SK-N-SH (cell line): Measurements from ENCODE around the gene OTOL1. TPM values are rescaled to one million over a fixed set of nuclear protein-coding genes. Genes with fewer than 3 reads are reported as not detected.

Experiments
- CTCF ChIA-PET: fragments of 300-600, 350-600 bp; formaldehyde crosslinking; extraction: SDS; loops from one replicate; lab custom pipeline; 2021; lab: Yijun Ruan, JAX
- POLR2A ChIA-PET: fragments of 350-600 bp; sonication (Branson Sonifier 250); formaldehyde crosslinking; extraction: SDS; loops from one replicate; lab custom pipeline; 2020; ENCODE audit warnings: antibody characterized with exemption, inconsistent platforms; lab: Yijun Ruan, JAX
- DNase-seq: peaks from one replicate; pipeline ENCODE4 v3.0.0; 2012
- H2AFZ ChIP-seq: fragments of 200-600 bp; sonication (generic); 2 replicates; pipeline ENCODE4 v1.8.1; 2016; ENCODE audit warnings: antibody characterized with exemption, mild to moderate bottlenecking, low read depth
- H3F3A ChIP-seq: fragments of 200-600 bp; sonication (generic); replicated peaks from 2 replicates; pipeline ENCODE3; 2016; ENCODE audit warnings: antibody characterized with exemption, mild to moderate bottlenecking; ENCODE audit not compliant: insufficient read depth
- H3K27ac ChIP-seq, 2 experiments: fragments of 200-500 bp in 1 of 2; fragments of 200-600 bp in 1 of 2; sonication (Bioruptor generic) in 1 of 2; sonication (generic), shearing (Covaris generic) in 1 of 2; 2 replicates each; pipeline versions ENCODE4 v1.5.1 to v1.6.1; 2014 to 2016; ENCODE audit warnings: low read depth in 2 of 2, inconsistent platforms in 1 of 2, low read length in 1 of 2, mild to moderate bottlenecking in 1 of 2, mixed read lengths in 1 of 2
- H3K27me3 ChIP-seq: fragments of 200-600 bp; sonication (generic), shearing (Covaris generic); 2 replicates; pipeline ENCODE4 v1.6.1; 2016; ENCODE audit warnings: mixed run types; ENCODE audit not compliant: insufficient read depth
- H3K36me3 ChIP-seq, 2 experiments: fragments of 200-500 bp in 1 of 2; fragments of 200-600 bp in 1 of 2; sonication (Bioruptor generic) in 1 of 2; sonication (generic) in 1 of 2; replicated peaks in 1 of 2; 2 replicates each; pipeline versions ENCODE3 to v1.5.1; 2014 to 2016; ENCODE audit warnings: low read length in 1 of 2, mild to moderate bottlenecking in 1 of 2; ENCODE audit not compliant: insufficient read depth in 2 of 2, control insufficient read depth in 1 of 2
- H3K4me1 ChIP-seq, 2 experiments: fragments of 200-500 bp in 1 of 2; fragments of 200-600 bp in 1 of 2; sonication (Bioruptor generic) in 1 of 2; sonication (generic), shearing (Covaris generic) in 1 of 2; 2 replicates each; pipeline versions ENCODE4 v1.5.1 to v1.6.1; 2014 to 2016; ENCODE audit warnings: low read depth in 1 of 2, low read length in 1 of 2, mixed run types in 1 of 2; ENCODE audit not compliant: insufficient read depth in 2 of 2, control insufficient read depth in 1 of 2
- H3K4me2 ChIP-seq: fragments of 200-600 bp; sonication (generic), shearing (Covaris generic); 2 replicates; pipeline ENCODE4 v1.6.1; 2017; ENCODE audit warnings: mixed run types
- H3K4me3 ChIP-seq, 2 experiments: fragments of 200-500 bp in 1 of 2; fragments of 200-600 bp in 1 of 2; sonication (Bioruptor generic) in 1 of 2; sonication (generic), shearing (Covaris generic) in 1 of 2; 2 replicates each; pipeline versions ENCODE4 v1.5.1 to v1.8.1; 2014 to 2016; ENCODE audit warnings: low read depth in 2 of 2, inconsistent platforms in 1 of 2, low read length in 1 of 2, mild to moderate bottlenecking in 1 of 2, mixed read lengths in 1 of 2, moderate library complexity in 1 of 2
- H3K79me2 ChIP-seq: fragments of 200-600 bp; sonication (generic); 2 replicates; pipeline ENCODE4 v1.8.1; 2017; ENCODE audit warnings: mild to moderate bottlenecking; ENCODE audit not compliant: insufficient read depth
- H3K9ac ChIP-seq: fragments of 200-600 bp; sonication (generic); 2 replicates; pipeline ENCODE4 v1.6.1; 2017; ENCODE audit warnings: mixed run types
- H3K9me2 ChIP-seq: fragments of 200-600 bp; sonication (generic); 2 replicates; pipeline ENCODE4 v1.6.1; 2017; ENCODE audit warnings: mixed run types
- H3K9me3 ChIP-seq: fragments of 200-600 bp; sonication (generic); 2 replicates; pipeline ENCODE4 v1.6.1; 2017; ENCODE audit warnings: mixed run types, mild to moderate bottlenecking, moderate library complexity
- H4K20me1 ChIP-seq: fragments of 200-600 bp; sonication (generic); 2 replicates; pipeline ENCODE4 v1.6.1; 2017; ENCODE audit warnings: mild to moderate bottlenecking, mixed run types; ENCODE audit not compliant: insufficient read depth
- EZH2phosphoT487 ChIP-seq: fragments of 200-600 bp; sonication (generic); IDR thresholded peaks from 2 replicates; pipeline ENCODE4 v1.6.1; 2017; ENCODE audit warnings: low read depth, mixed run types, mild to moderate bottlenecking, antibody characterized with exemption, moderate library complexity, borderline replicate concordance
- FOXJ3 ChIP-seq: sonication (generic); formaldehyde crosslinking; IDR thresholded peaks from 2 replicates; pipeline ENCODE4 v1.5.1; 2020; ENCODE audit warnings: mild to moderate bottlenecking, missing genetic modification reagents
- FOXM1 ChIP-seq: IDR thresholded peaks from 2 replicates; pipeline ENCODE4 v1.4.0; 2012; ENCODE audit warnings: low read depth, mild to moderate bottlenecking
- GATA2 ChIP-seq: sonication (generic); formaldehyde crosslinking; IDR thresholded peaks from 2 replicates; pipeline ENCODE4 v1.5.0; 2020; ENCODE audit warnings: mild to moderate bottlenecking, missing genetic modification reagents
- JUND ChIP-seq: IDR thresholded peaks from 2 replicates; pipeline ENCODE4 v1.4.0; 2012
- MEF2A ChIP-seq: IDR thresholded peaks from 2 replicates; pipeline ENCODE4 v1.4.0; 2012; ENCODE audit warnings: low read depth, borderline replicate concordance
- RAD21 ChIP-seq: IDR thresholded peaks from 2 replicates; pipeline ENCODE4 v1.6.1; 2012; ENCODE audit warnings: mild to moderate bottlenecking, low read length
- RCOR1 ChIP-seq: fragments of 150-350 bp; IDR thresholded peaks from 2 replicates; pipeline ENCODE4 v1.6.1; 2017; ENCODE audit warnings: antibody characterized with exemption, low read length
- RFX5 ChIP-seq: IDR thresholded peaks from 2 replicates; pipeline ENCODE4 v1.6.1; 2012; ENCODE audit warnings: mild to moderate bottlenecking, improper control_type of control experiment, low read length
- RXRA ChIP-seq: IDR thresholded peaks from 2 replicates; pipeline ENCODE4 v1.4.0; 2012; ENCODE audit warnings: low read depth, mild to moderate bottlenecking, borderline replicate concordance
- SIN3A ChIP-seq: IDR thresholded peaks from 2 replicates; pipeline ENCODE4 v1.6.1; 2012; ENCODE audit warnings: low read depth, mild to moderate bottlenecking, low read length, moderate library complexity, borderline replicate concordance
- SMC3 ChIP-seq: IDR thresholded peaks from 2 replicates; pipeline ENCODE4 v1.6.1; 2012; ENCODE audit warnings: low read depth, low read length, improper control_type of control experiment
- TAF1 ChIP-seq: IDR thresholded peaks from 2 replicates; pipeline ENCODE4 v1.6.1; 2012; ENCODE audit warnings: low read depth, mild to moderate bottlenecking, low read length, moderate library complexity, borderline replicate concordance
- TEAD4 ChIP-seq: IDR thresholded peaks from 2 replicates; pipeline ENCODE4 v1.4.0; 2012; ENCODE audit warnings: mild to moderate bottlenecking, borderline replicate concordance; ENCODE audit not compliant: insufficient read depth
- YY1 ChIP-seq: IDR thresholded peaks from 2 replicates; pipeline ENCODE4 v1.4.0; 2012; ENCODE audit warnings: low read depth, mild to moderate bottlenecking
- WGBS: methylation state at CpG from one replicate; pipeline ENCODE4 v1.1.6; 2017; ENCODE audit warnings: low lambda C conversion rate; 5-methylcytosine and 5-hydroxymethylcytosine counted together
- polyA plus RNA-seq, 3 experiments: library from polyadenylated mRNA; depleted of rRNA; stranded (reverse); fragments of >200 nt; gene quantifications; 2 replicates each; pipeline ENCODE4 v1.2.3, GENCODE V29; 2012
- TF ChIP-seq, protein P1 (sequence below): IDR thresholded peaks from 2 replicates; pipeline ENCODE4 v1.6.1; 2012; ENCODE audit warnings: mild to moderate bottlenecking, low read depth, low read length, moderate library complexity
- TF ChIP-seq, protein P2 (sequence below): IDR thresholded peaks from 2 replicates; pipeline ENCODE4 v1.4.0; 2012; ENCODE audit warnings: low read depth, borderline replicate concordance
- TF ChIP-seq, protein P3 (sequence below): fragments of 150-350 bp; IDR thresholded peaks from 2 replicates; pipeline ENCODE4 v1.6.1; 2016; ENCODE audit warnings: mild to moderate bottlenecking, low read depth, low read length
- TF ChIP-seq, protein P4 (sequence below): fragments of 150-350 bp; IDR thresholded peaks from 2 replicates; pipeline ENCODE4 v1.6.1; 2017; ENCODE audit warnings: antibody characterized with exemption, low read length, low read depth, borderline replicate concordance
- TF ChIP-seq, protein P5 (sequence below): IDR thresholded peaks from 2 replicates; pipeline ENCODE4; 2012

The OTOL1 gene
- polyA plus RNA-seq, 1 of the 3 experiments (the other 2 are of a cell fraction): not detected

GRCh38 chr3:161474139-161474538, 22.5 kb upstream of the OTOL1 start:
- Histone ChIP-seq H3K79me2 (no peaks in the 10 kb centered on the region), H3K4me2 (no peak overlapping the region), H3K4me3 (no peak overlapping the region), H3K9me2 (no peaks in the 10 kb centered on the region), H3K9me3 (no peaks in the 10 kb centered on the region), H3K36me3 (no peaks in the 10 kb centered on the region), H3K27me3 (no peaks in the 10 kb centered on the region), H4K20me1 (no peaks in the 10 kb centered on the region), H3K27ac (no peak overlapping the region), H3F3A (no peaks in the 10 kb centered on the region), H2AFZ (no peak overlapping the region), H3K4me1 (no peaks in the 10 kb centered on the region; a peak in 2 of 4 replicates), H3K9ac (no peak overlapping the region)
- WGBS: 70% methylated on average over 2 of the region's 2 CpGs
- DNase-seq: no peak
- ChIA-PET POLR2A (no interaction called here), CTCF (interaction anchor here (0.6 kb wide), 1 partner anchor 203 kb away, joined by 3 read pairs; no protein-coding TSS in a partner anchor)
- TF ChIP-seq FOXJ3 (no peak), YY1 (no peak), SIN3A (no peak), GATA2 (CRISPR knock-in tag) (no peak), FOXM1 (no peak), EZH2phosphoT487 (no peak), RCOR1 (no peak), SMC3 (no peak), RAD21 (no peak), RFX5 (no peak), TEAD4 (no peak), TAF1 (no peak), JUND (no peak), MEF2A (no peak), RXRA (no peak)
- TF ChIP-seq, protein P1, sequence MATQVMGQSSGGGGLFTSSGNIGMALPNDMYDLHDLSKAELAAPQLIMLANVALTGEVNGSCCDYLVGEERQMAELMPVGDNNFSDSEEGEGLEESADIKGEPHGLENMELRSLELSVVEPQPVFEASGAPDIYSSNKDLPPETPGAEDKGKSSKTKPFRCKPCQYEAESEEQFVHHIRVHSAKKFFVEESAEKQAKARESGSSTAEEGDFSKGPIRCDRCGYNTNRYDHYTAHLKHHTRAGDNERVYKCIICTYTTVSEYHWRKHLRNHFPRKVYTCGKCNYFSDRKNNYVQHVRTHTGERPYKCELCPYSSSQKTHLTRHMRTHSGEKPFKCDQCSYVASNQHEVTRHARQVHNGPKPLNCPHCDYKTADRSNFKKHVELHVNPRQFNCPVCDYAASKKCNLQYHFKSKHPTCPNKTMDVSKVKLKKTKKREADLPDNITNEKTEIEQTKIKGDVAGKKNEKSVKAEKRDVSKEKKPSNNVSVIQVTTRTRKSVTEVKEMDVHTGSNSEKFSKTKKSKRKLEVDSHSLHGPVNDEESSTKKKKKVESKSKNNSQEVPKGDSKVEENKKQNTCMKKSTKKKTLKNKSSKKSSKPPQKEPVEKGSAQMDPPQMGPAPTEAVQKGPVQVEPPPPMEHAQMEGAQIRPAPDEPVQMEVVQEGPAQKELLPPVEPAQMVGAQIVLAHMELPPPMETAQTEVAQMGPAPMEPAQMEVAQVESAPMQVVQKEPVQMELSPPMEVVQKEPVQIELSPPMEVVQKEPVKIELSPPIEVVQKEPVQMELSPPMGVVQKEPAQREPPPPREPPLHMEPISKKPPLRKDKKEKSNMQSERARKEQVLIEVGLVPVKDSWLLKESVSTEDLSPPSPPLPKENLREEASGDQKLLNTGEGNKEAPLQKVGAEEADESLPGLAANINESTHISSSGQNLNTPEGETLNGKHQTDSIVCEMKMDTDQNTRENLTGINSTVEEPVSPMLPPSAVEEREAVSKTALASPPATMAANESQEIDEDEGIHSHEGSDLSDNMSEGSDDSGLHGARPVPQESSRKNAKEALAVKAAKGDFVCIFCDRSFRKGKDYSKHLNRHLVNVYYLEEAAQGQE: no peak
- TF ChIP-seq, protein P2, sequence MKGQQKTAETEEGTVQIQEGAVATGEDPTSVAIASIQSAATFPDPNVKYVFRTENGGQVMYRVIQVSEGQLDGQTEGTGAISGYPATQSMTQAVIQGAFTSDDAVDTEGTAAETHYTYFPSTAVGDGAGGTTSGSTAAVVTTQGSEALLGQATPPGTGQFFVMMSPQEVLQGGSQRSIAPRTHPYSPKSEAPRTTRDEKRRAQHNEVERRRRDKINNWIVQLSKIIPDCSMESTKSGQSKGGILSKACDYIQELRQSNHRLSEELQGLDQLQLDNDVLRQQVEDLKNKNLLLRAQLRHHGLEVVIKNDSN: no peak
- TF ChIP-seq, protein P3, sequence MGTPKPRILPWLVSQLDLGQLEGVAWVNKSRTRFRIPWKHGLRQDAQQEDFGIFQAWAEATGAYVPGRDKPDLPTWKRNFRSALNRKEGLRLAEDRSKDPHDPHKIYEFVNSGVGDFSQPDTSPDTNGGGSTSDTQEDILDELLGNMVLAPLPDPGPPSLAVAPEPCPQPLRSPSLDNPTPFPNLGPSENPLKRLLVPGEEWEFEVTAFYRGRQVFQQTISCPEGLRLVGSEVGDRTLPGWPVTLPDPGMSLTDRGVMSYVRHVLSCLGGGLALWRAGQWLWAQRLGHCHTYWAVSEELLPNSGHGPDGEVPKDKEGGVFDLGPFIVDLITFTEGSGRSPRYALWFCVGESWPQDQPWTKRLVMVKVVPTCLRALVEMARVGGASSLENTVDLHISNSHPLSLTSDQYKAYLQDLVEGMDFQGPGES: no peak
- TF ChIP-seq, protein P4, sequence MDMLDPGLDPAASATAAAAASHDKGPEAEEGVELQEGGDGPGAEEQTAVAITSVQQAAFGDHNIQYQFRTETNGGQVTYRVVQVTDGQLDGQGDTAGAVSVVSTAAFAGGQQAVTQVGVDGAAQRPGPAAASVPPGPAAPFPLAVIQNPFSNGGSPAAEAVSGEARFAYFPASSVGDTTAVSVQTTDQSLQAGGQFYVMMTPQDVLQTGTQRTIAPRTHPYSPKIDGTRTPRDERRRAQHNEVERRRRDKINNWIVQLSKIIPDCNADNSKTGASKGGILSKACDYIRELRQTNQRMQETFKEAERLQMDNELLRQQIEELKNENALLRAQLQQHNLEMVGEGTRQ: no peak
- TF ChIP-seq, protein P5, sequence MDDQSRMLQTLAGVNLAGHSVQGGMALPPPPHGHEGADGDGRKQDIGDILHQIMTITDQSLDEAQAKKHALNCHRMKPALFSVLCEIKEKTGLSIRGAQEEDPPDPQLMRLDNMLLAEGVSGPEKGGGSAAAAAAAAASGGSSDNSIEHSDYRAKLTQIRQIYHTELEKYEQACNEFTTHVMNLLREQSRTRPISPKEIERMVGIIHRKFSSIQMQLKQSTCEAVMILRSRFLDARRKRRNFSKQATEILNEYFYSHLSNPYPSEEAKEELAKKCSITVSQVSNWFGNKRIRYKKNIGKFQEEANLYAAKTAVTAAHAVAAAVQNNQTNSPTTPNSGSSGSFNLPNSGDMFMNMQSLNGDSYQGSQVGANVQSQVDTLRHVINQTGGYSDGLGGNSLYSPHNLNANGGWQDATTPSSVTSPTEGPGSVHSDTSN: no peak
